Heart left ventricle (tissue), 16 donors: ENCODE data around the gene TCEANC2. TPM values are rescaled to one million over a fixed set of nuclear protein-coding genes. Genes with fewer than 3 reads are reported as not detected.

Source experiments
- ATAC-seq, 4 donors: fragments of 200-7000 bp; cut with Tn5 transposase; one replicate each; pipeline ENCODE4 v1.9.1; 2020 to 2022; ENCODE audit warnings: moderate library complexity in 4 of 4, mild to moderate bottlenecking in 3 of 4, moderate number of reproducible peaks in 1 of 4
- DNase-seq, 5 donors: peaks; one replicate each; pipeline ENCODE4 v3.0.0-alpha.2; 2020
- H3K27ac ChIP-seq, 12 donors: fragments of 200-600 bp; sonication (generic) in 4 of 12; one replicate each; pipeline versions ENCODE4 v1.5.0 to v1.8.0; 2016 to 2022; ENCODE audit warnings: mild to moderate bottlenecking in 2 of 12
- H3K27me3 ChIP-seq, 9 donors: fragments of 200-600 bp; sonication (generic) in 2 of 9; one replicate each; pipeline versions ENCODE4 v1.5.1 to v1.8.0; 2016 to 2022; ENCODE audit warnings: mild to moderate bottlenecking in 3 of 9
- H3K36me3 ChIP-seq, 9 donors: fragments of 200-600 bp; sonication (generic) in 2 of 9; one replicate each; pipeline versions ENCODE4 v1.5.0 to v1.8.0; 2018 to 2022; ENCODE audit warnings: mild to moderate bottlenecking in 2 of 9
- H3K4me1 ChIP-seq, 12 donors: fragments of 200-600 bp; sonication (generic) in 4 of 12; one replicate each; pipeline versions ENCODE4 v1.5.0 to v1.8.0; 2016 to 2022; ENCODE audit warnings: mild to moderate bottlenecking in 3 of 12
- H3K4me3 ChIP-seq, 12 donors: fragments of 200-600 bp; sonication (generic) in 4 of 12; one replicate each; pipeline versions ENCODE4 v1.5.0 to v1.8.0; 2017 to 2022; ENCODE audit warnings: mild to moderate bottlenecking in 9 of 12, moderate library complexity in 4 of 12
- H3K9me3 ChIP-seq, 12 donors: fragments of 200-600 bp; sonication (generic) in 4 of 12; one replicate each; pipeline versions ENCODE4 v1.5.0 to v1.8.0; 2016 to 2022; ENCODE audit warnings: mild to moderate bottlenecking in 1 of 12
- POLR2A ChIP-seq, 2 donors: fragments of 450-650 bp; IDR thresholded peaks; one replicate each; pipeline ENCODE4 v1.6.1; 2017; ENCODE audit warnings: antibody characterized with exemption in 2 of 2, mild to moderate bottlenecking in 2 of 2, moderate library complexity in 2 of 2
- WGBS, 4 donors: extraction: QIAGEN DNeasy Blood & Tissue Kit in 2 of 4; methylation state at CpG; one replicate each; pipeline versions ENCODE4 v1.1.5 to v1.1.7; 2013 to 2018; 5-methylcytosine and 5-hydroxymethylcytosine counted together
- intact Hi-C, 10 donors: fragments of 100-400 bp; cut with DNase I; formaldehyde crosslinking; loops; one replicate each; pipeline versions ENCODE4 v1.11.1 to v1.14.2; 2022
- polyA plus RNA-seq, 2 donors: library from polyadenylated mRNA; stranded (reverse); fragments of 200-250 nt; gene quantifications; one replicate each; pipeline ENCODE4 v1.2.3, GENCODE V29; 2013
- total RNA-seq, 9 donors: library from RNA; depleted of rRNA in 2 of 9; stranded (reverse); fragments of >200 nt in 2 of 9; fragmentation: NEBNext Ultra II Directional in 3 of 9; extraction: Animal tissue kit (Norgen Biotek cat#: 25700) in 3 of 9; gene quantifications; one replicate each; pipeline versions ENCODE4 v1.1.0 to v1.2.4, GENCODE V29; 2016 to 2023
- TF ChIP-seq, protein P1 (sequence below), 12 donors: fragments of 200-600 bp; sonication (generic) in 4 of 12; IDR thresholded peaks; one replicate each; pipeline versions ENCODE4 v1.5.0 to v1.8.0; 2018 to 2022; ENCODE audit warnings: antibody characterized with exemption in 12 of 12, mild to moderate bottlenecking in 5 of 12
- donor health status: ischemic (EF 13 %, LVEDD 7.1; RV severe dilation, severe dysfunction).
- donor health status: healthy with polysubstance abuse.
- donor health status: DM: no; HTN: yes; CAD: no.
- donor health status: DM: no; HTN: no; CAD: no.
- donor health status: ischemic (EF 25% LVEDD 6.9; RV normal size, moderate dysfunction).
- donor health status: ischemic (EF 25% LVEDD 5.7; RV mildly dilated, moderate dysfunction).
- donor health status: healthy.
- donor health status: DM: yes; HTN: yes; CAD: no.
- donor health status: ischemic (EF 35%, LVEDD 5.7; RV mildly dilated, moderate dysfunction).
- donor health status: nonischemic (EF 11% LVEDD 7.7; RV severe dilation, severe dysfunction).
- donor health status: DM: yes; HTN: yes; CAD: no.
- donor health status: PGD.
- donor health status: ischemic (EF 29% LVEDD 5.4; RV normal size, mild dysfunction).
- donor health status: nonischemic (EF 23%, LVEDD 6.1; RV moderate dilation, normal function).

Gene TCEANC2
- total and polyA plus RNA-seq, 11 donors: 2.4 to 6.6 (median 4.5) TPM

DNA sequence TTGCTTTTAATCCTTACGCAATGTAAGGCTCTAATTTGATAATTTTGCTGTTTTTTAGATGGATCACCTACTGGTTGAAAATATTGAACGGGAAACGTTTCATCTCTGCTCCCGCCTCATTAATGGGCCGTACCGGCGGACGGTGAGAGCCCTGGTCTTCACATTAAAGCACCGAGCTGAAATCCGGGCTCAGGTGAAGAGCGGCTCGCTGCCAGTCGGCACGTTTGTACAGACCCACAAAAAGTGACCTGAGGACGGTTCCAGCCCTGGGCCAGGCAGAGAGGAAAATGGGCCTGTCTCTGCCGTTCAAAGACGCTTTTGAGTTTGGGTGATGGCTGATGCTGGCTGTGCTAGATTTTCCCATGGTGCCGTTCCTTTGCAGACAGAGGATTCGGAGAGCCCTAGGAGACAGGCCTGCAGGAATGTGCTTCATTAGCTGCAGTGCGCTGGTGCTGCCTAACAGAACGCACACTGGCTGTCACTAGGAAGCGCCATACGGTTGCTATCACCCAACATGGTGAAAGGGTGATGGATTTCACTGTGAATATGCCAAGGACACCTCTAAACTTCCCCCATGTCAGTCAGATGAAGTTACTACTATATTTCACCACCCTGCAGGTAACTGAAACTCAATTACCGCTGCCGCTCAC is 42.9 kb downstream of the TCEANC2 start:
- intact Hi-C loops: no loop called here
- ATAC-seq (no peak), DNase-seq (no peak)
- TF ChIP-seq POLR2A (IDR thresholded peaks at IDR 0.05): no peak
- TF ChIP-seq, protein P1, sequence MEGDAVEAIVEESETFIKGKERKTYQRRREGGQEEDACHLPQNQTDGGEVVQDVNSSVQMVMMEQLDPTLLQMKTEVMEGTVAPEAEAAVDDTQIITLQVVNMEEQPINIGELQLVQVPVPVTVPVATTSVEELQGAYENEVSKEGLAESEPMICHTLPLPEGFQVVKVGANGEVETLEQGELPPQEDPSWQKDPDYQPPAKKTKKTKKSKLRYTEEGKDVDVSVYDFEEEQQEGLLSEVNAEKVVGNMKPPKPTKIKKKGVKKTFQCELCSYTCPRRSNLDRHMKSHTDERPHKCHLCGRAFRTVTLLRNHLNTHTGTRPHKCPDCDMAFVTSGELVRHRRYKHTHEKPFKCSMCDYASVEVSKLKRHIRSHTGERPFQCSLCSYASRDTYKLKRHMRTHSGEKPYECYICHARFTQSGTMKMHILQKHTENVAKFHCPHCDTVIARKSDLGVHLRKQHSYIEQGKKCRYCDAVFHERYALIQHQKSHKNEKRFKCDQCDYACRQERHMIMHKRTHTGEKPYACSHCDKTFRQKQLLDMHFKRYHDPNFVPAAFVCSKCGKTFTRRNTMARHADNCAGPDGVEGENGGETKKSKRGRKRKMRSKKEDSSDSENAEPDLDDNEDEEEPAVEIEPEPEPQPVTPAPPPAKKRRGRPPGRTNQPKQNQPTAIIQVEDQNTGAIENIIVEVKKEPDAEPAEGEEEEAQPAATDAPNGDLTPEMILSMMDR (IDR thresholded peaks at IDR 0.05): no peak
- peak overlapping the region in 1 of 12 donors; percentile 22 for H3K4me3 ChIP-seq
- H3K27ac ChIP-seq: peak overlapping the region in 1 of 12 donors; percentile 50
- H3K27me3 ChIP-seq: no peaks in the 10 kb centered on the region
- WGBS, 4 donors: 80 to 84% (median 81%) methylated on average over 25 of the region's 25 CpGs
- H3K4me1 ChIP-seq: peaks cover 0 to 13% (median 0%) of the 10 kb centered on the region in 12 donors
- peaks cover 0 to 21% (median 7%) of the 10 kb centered on the region in 9 donors for H3K36me3 ChIP-seq
- no peaks in the 10 kb centered on the region for H3K9me3 ChIP-seq

DNA sequence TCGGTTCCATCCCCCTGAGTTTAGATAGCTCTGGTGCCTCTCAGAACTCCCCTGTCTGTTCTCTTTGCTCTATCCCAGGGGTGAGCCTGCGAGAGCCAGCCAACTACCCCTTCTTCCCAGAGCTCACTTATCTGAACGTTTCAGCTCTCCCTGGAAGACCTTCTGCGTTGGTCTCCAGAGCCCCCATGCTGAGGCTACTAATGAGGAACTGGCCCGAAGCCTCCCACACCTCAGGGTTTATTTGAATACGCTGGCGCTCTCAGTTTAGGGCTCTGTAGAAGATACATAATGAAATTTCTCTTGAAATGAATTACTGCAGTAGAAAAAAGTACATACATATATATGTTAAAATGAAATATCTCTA is 43.5 kb downstream of the TCEANC2 start:
- H3K9me3 ChIP-seq: no peaks in the 10 kb centered on the region
- intact Hi-C loops: no loop called here
- H3K4me3 ChIP-seq: no peak overlapping the region
- ATAC-seq (no peak), DNase-seq (no peak)
- peaks cover 0 to 13% (median 0%) of the 10 kb centered on the region in 12 donors for H3K4me1 ChIP-seq
- H3K36me3 ChIP-seq: peaks cover 0 to 21% (median 7%) of the 10 kb centered on the region in 9 donors
- H3K27me3 ChIP-seq: no peaks in the 10 kb centered on the region
- 73 to 85% (median 82%) methylated on average over 7 of the region's 7 CpGs for WGBS, 4 donors
- TF ChIP-seq, protein P1 (IDR thresholded peaks at IDR 0.05): no peak
- TF ChIP-seq POLR2A (IDR thresholded peaks at IDR 0.05): no peak
- no peak overlapping the region for H3K27ac ChIP-seq

DNA sequence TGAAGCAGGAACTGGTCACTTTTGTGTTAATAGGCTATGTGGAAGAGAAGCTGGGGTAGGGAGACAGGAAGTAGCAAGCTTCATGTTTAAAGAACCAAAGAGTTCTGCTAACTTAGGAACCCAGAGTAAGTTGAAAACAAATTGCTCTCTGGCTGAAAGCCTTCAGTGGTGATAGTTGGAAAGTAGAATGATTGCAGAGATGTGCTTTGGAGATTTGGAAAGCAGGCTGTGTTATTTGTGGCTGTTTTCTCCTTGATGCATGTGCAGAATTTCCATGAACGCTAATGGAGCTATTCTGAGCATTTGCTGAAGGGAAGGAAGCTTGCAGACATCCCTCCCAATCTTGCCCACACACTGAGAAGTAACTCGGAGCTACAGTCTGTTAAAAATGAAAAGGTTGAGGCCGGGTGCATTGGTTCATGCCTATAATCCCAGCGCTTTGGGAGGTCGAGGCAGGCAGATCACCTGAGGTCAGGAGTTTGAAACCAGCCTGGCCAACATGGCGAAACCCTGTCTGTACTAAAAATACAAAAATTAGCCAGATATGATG is 45.7 kb downstream of the TCEANC2 start:
- intact Hi-C loops: no loop called here
- H3K4me1 ChIP-seq: peaks cover 0 to 13% (median 0%) of the 10 kb centered on the region in 12 donors
- no peaks in the 10 kb centered on the region for H3K27me3 ChIP-seq
- no peak overlapping the region for H3K4me3 ChIP-seq
- H3K9me3 ChIP-seq: no peaks in the 10 kb centered on the region
- TF ChIP-seq, protein P1 (IDR thresholded peaks at IDR 0.05): no peak
- TF ChIP-seq POLR2A (IDR thresholded peaks at IDR 0.05): no peak
- H3K27ac ChIP-seq: peak overlapping the region in 1 of 12 donors; percentile 13
- no peak for ATAC-seq
- H3K36me3 ChIP-seq: peaks cover 0 to 21% (median 7%) of the 10 kb centered on the region in 9 donors
- 76 to 82% (median 79%) methylated on average over 6 of the region's 6 CpGs for WGBS, 4 donors
- no peak for DNase-seq

DNA sequence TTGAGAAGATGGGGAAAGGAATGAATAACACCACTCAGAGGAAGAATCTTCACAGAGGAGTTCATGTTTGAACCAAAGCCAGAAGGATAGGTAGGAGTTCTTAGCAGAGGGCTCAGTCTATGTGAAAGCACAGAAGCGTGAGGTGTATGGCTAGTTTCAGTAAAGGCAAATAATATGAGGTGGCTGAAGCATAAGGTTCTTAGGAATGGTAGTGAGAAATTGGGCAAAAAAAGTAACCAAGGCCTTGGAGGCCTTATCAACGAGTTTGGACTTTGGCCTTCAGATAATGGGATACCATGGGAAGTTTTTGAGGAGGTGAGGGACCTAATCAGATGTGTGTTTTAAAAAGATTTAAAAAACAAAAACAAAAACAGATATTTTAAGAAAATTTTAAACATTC is 47.1 kb downstream of the TCEANC2 start:
- Histone ChIP-seq H3K4me3 (no peak overlapping the region), H3K27me3 (no peaks in the 10 kb centered on the region), H3K27ac (no peak overlapping the region), H3K4me1 (peaks cover 0 to 9% (median 0%) of the 10 kb centered on the region in 12 donors), H3K9me3 (no peaks in the 10 kb centered on the region), H3K36me3 (peaks cover 0 to 21% (median 7%) of the 10 kb centered on the region in 9 donors)
- ATAC-seq (no peak), DNase-seq (no peak)
- 69 to 96% (median 85%) methylated on average over 2 of the region's 2 CpGs for WGBS, 4 donors
- intact Hi-C loops: no loop called here
- no peak for TF ChIP-seq POLR2A (IDR thresholded peaks at IDR 0.05)
- TF ChIP-seq, protein P1 (IDR thresholded peaks at IDR 0.05): no peak
